GM12872 (cell line): ENCODE results near the gene CALML3.

ENCODE experiments used
- TF ChIP-seq, protein P1 (sequence below): IDR thresholded peaks from 3 replicates; pipeline ENCODE4 v1.5.1; 2011; ENCODE audit warnings: low read depth, mild to moderate bottlenecking, low read length, moderate library complexity; ENCODE audit not compliant: insufficient read depth

CALML3 gene

DNA sequence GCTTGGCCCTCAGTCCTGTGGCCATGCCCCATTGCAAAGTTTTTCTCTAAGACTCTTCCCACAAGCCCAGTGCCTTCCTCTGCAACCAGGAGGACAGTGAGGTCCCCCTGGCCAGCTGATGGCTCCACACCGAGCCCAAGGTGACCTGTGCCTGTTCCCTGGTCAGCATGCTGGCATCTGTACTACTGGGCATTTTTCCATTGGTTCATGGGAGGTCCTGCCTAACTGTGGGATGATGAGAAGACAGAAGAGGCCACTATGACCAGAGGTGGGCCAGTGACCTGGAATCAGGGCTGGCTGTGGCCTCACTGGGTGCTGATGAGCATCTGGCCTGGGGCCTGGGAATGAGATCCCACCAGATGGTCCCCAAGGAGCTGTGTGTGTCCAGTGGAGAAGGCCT lies 20.2 kb downstream of the CALML3 start:
- TF ChIP-seq, protein P1, sequence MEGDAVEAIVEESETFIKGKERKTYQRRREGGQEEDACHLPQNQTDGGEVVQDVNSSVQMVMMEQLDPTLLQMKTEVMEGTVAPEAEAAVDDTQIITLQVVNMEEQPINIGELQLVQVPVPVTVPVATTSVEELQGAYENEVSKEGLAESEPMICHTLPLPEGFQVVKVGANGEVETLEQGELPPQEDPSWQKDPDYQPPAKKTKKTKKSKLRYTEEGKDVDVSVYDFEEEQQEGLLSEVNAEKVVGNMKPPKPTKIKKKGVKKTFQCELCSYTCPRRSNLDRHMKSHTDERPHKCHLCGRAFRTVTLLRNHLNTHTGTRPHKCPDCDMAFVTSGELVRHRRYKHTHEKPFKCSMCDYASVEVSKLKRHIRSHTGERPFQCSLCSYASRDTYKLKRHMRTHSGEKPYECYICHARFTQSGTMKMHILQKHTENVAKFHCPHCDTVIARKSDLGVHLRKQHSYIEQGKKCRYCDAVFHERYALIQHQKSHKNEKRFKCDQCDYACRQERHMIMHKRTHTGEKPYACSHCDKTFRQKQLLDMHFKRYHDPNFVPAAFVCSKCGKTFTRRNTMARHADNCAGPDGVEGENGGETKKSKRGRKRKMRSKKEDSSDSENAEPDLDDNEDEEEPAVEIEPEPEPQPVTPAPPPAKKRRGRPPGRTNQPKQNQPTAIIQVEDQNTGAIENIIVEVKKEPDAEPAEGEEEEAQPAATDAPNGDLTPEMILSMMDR, result no peak

DNA sequence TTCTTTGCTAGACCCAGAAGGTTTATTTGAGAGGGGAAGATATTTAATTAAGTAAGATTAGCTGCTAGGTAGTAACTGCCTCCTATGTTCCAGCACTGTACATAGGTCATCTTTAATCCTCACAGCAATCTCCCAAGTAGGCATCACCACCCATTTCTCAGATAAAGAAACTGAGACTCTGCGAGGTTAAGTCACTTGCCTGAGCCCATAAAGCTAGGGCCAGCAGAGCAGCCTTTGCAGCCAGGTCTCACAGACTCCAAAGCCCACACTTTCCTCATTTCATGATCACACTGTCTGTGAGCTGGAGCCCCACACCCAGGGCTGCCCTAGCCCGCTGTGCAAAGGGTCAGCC lies 20.6 kb downstream of the CALML3 start:
- TF ChIP-seq, protein P1, result no peak

DNA sequence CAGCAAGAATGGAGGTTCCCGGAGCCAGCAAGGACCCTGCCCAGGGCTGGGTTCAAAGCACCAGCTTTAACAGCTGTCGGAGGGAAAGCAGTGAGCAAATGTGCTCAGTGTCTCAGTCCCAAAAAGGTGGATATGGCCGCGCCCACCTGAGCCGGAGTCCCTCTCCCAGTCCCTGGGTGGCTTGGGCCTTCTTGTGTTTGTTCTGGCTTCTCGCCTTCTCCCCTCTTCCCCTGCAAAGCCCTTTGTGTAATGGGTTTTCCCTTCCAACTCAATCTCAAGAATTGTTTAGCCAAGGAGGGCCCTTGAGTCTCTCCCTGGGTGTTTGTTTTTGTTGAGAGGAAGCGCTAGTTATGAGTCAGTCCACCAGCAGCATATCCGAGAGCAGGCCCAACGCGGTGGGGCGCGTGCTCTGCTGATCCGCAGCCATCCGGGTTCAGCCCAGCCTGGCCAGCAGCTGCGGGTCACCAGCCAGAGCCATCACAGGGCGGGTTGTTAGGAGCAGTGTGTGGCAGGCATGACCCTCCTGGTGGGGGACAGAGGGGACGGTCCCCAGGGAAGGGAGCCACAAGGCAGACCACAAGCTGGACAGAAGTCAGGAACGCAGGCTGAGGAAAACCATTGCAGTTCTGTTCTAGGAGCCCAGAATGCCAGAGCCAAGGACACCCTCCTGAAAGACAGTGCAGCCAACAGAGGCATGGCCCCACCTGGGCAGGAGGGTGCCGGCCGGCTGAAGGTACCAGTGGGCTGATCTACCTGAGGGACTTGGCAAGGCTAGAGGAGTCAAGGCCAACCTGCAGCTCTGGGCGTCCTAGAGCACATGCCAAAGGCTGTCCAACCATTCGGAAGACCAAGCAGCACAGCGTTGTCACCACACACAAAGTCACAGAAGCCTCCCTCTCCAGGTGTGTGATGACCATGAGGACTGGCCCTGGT lies 21.3 kb downstream of the CALML3 start:
- TF ChIP-seq, protein P1, result no peak

DNA sequence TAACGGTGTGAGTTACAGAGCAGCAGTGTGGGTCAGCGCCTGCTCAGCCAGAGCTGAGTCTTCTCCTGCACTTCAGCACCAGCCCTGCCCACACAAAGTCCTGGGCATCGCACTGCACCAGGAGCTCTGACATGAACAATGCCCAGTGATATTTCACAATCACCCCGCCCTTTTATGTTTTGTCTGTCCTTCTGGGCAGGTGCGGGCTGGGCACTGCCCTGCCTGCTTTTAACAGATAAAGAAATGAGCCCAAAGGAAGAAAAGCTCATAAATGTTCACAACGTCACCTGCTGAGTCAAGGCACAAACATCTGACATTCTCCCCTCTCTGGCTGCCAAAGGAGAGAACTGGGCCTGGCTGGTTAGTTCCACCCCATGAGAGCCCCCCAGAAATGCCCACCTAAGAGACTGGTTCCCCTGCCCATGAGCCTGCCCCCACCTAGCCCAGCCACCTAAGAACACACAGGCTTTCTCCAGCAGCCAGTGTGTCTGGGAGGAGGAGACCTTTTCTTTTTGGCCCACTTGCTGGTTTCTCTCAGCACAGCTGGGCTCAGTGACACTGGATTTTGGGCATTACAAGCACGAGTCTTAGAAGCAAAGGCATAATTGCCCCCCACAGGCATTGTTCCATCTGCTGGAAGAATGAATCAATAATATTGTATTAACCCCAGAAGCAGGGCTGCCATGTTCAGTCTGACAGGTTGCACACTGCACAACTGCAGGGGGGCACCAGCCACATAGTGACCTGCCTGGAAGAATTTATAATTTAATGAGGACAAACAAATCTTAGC lies 22.3 kb downstream of the CALML3 start:
- TF ChIP-seq, protein P1, result no peak

DNA sequence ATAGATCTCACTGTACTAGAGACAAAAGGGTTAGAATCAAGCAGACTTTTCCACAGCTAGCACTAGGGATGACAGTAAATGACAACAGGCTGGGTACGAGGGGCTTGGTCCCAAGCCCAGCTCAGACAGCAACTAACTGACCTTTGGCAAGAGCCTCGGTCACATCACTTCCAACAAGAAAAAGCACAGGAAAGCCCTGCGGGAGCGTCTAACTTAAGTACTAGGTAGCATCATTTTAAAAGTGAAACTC lies 22.8 kb downstream of the CALML3 start:
- TF ChIP-seq, protein P1, result no peak

DNA sequence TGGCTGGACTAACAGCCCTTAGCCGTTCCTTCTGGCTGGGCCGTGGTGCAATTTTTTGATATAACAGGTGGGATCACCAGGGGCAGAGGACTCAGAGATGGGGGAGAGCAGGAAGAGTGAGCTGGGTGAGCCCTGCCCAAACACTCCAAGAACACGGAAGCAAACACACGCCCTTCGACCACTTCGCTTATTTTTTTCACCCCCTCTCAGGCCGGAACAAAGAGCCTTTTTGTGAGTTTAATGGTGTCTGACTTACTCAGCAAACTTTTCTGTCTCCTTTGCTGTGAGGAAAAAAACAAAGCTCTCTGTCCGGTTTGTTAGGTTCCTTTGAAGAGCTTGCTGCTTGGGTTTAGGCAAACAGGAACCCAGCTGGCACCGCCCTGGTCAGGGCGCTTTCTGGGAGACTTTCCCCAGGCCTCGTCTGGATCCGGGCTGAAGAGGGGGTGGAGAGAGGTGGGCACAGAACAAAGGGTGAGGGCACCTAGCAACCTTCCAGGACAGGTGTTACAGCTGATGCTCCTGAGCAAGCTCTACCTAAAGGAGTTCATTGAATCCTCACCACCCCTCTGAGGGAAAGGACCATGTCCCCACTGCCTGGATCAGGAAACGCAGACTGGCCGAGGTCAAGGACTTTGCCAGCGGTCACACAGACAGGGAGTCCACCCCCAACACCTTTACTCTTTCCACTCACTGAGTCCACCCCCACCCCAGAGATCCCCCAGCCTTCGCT lies 23.3 kb downstream of the CALML3 start:
- TF ChIP-seq, protein P1, result no peak
